Panc1 (cell line): Measurements from ENCODE around the gene OGFOD2. TPM values are rescaled to one million over a fixed set of nuclear protein-coding genes. Genes with fewer than 3 reads are reported as not detected.

Experiments used
- ATAC-seq: fragments of 200-7000 bp; cut with Tn5 transposase; 2 replicates; pipeline ENCODE4 v1.9.1; 2020; ENCODE audit warnings: mild to moderate bottlenecking, moderate library complexity
- BruUV-seq: library from RNA; stranded (reverse); fragments of 400-500 nt; replicated peaks from 2 replicates; lab custom pipeline; 2021; lab: Mats Ljungman, UMichigan
- CTCF ChIA-PET: fragments of 300-600 bp; sonication (Branson Sonifier 250); formaldehyde crosslinking; loops from one replicate; lab custom pipeline; 2022; ENCODE audit warnings: antibody characterized with exemption; lab: Charles Lee
- POLR2A ChIA-PET: fragments of 300-600 bp; sonication (Branson Sonifier 250); formaldehyde crosslinking; loops from one replicate; lab custom pipeline; 2022; ENCODE audit warnings: antibody characterized with exemption; lab: Charles Lee
- DNase-seq: peaks from one replicate; pipeline ENCODE4 v3.0.0-alpha.2; 2010; ENCODE audit warnings: low read depth, low spot score
- H3K27ac ChIP-seq: 2 replicates; pipeline ENCODE4 v1.5.1; 2011; ENCODE audit warnings: mild to moderate bottlenecking, low read length, inconsistent platforms
- H3K27me3 ChIP-seq: fragments of 200-500 bp; sonication (Bioruptor generic); 2 replicates; pipeline ENCODE4 v1.6.0; 2014; ENCODE audit warnings: low read length, inconsistent platforms; ENCODE audit not compliant: control insufficient read depth, insufficient read depth
- H3K36me3 ChIP-seq: fragments of 200-500 bp; sonication (Bioruptor generic); 2 replicates; pipeline ENCODE4 v1.5.1; 2014; ENCODE audit warnings: inconsistent platforms, mild to moderate bottlenecking, low read length, moderate library complexity; ENCODE audit not compliant: control insufficient read depth, insufficient read depth
- H3K4me1 ChIP-seq: 2 replicates; pipeline ENCODE4 v1.5.1; 2011; ENCODE audit warnings: inconsistent platforms, mild to moderate bottlenecking, low read length, moderate library complexity; ENCODE audit not compliant: control insufficient read depth, insufficient read depth
- H3K4me3 ChIP-seq, 2 experiments: 2 replicates each; pipeline ENCODE4 v1.5.1; 2011 to 2012; ENCODE audit warnings: low read depth in 2 of 2, low read length in 2 of 2, mild to moderate bottlenecking in 2 of 2, inconsistent platforms in 1 of 2, moderate library complexity in 1 of 2
- H3K9me3 ChIP-seq: fragments of 200-500 bp; sonication (Bioruptor generic); 2 replicates; pipeline ENCODE4 v1.5.1; 2014; ENCODE audit warnings: low read depth, mild to moderate bottlenecking, inconsistent platforms, low read length, moderate library complexity; ENCODE audit not compliant: control insufficient read depth, insufficient read depth
- POLR2AphosphoS5 ChIP-seq: IDR thresholded peaks from 2 replicates; pipeline ENCODE4 v1.6.1; 2012; ENCODE audit warnings: mild to moderate bottlenecking, low read depth, low read length, moderate library complexity
- SIN3A ChIP-seq: IDR thresholded peaks from 2 replicates; pipeline ENCODE4 v1.6.1; 2012; ENCODE audit warnings: low read depth, mild to moderate bottlenecking, low read length, moderate library complexity, borderline replicate concordance; ENCODE audit not compliant: insufficient read depth
- TCF7L2 ChIP-seq: IDR thresholded peaks from 2 replicates; pipeline ENCODE4 v1.6.1; 2011; ENCODE audit warnings: mild to moderate bottlenecking, low read depth, low read length, inconsistent platforms
- in situ Hi-C: cut with HindIII; loops from 2 replicates; pipeline ENCODE4 v1.10.0; 2016; ENCODE audit warnings: low sequenced_read_pairs, low pct_unique_long_range_greater_than_20kb
- intact Hi-C: fragments of 100-400 bp; cut with micrococcal nuclease; formaldehyde crosslinking; loops from one replicate; pipeline ENCODE4 v1.10.0; 2022; ENCODE audit not compliant: unreplicated experiment
- total RNA-seq: library from RNA; stranded (reverse); gene quantifications from one replicate; pipeline ENCODE4 v1.2.1, GENCODE V29; 2021; ENCODE audit not compliant: unreplicated experiment
- TF ChIP-seq, protein P1 (sequence below): fragments of 450-650 bp; IDR thresholded peaks from 2 replicates; pipeline ENCODE4 v1.5.1; 2017; ENCODE audit warnings: mild to moderate bottlenecking
- TF ChIP-seq, protein P2 (sequence below), 2 experiments: IDR thresholded peaks; 2 replicates each; pipeline ENCODE4 v1.6.1; 2011 to 2012; ENCODE audit warnings: low read depth in 2 of 2, control low read depth in 1 of 2, low read length in 1 of 2, mild to moderate bottlenecking in 1 of 2, moderate library complexity in 1 of 2; ENCODE audit not compliant: insufficient read depth in 1 of 2

Gene OGFOD2
- total RNA-seq, 1 experiment from 2014 or later, result 32.0 TPM

- Histone ChIP-seq H3K27me3 (no peaks in the 10 kb centered on the region), H3K27ac (no peak overlapping the region), H3K4me3 (no peak overlapping the region), H3K4me1 (no peaks in the 10 kb centered on the region), H3K9me3 (no peaks in the 10 kb centered on the region), H3K36me3 (no peaks in the 10 kb centered on the region)
- intact Hi-C loops (no loop called here), in situ Hi-C loops (no loop called here)
- ATAC-seq (no peak), DNase-seq (no peak)
- CTCF ChIA-PET, result interaction anchor here (0.6 kb wide), 1 partner anchor 238 kb away, joined by 3 read pairs; no protein-coding TSS in a partner anchor
- TF ChIP-seq, protein P1, sequence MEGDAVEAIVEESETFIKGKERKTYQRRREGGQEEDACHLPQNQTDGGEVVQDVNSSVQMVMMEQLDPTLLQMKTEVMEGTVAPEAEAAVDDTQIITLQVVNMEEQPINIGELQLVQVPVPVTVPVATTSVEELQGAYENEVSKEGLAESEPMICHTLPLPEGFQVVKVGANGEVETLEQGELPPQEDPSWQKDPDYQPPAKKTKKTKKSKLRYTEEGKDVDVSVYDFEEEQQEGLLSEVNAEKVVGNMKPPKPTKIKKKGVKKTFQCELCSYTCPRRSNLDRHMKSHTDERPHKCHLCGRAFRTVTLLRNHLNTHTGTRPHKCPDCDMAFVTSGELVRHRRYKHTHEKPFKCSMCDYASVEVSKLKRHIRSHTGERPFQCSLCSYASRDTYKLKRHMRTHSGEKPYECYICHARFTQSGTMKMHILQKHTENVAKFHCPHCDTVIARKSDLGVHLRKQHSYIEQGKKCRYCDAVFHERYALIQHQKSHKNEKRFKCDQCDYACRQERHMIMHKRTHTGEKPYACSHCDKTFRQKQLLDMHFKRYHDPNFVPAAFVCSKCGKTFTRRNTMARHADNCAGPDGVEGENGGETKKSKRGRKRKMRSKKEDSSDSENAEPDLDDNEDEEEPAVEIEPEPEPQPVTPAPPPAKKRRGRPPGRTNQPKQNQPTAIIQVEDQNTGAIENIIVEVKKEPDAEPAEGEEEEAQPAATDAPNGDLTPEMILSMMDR, result no peak
- TF ChIP-seq, protein P2, sequence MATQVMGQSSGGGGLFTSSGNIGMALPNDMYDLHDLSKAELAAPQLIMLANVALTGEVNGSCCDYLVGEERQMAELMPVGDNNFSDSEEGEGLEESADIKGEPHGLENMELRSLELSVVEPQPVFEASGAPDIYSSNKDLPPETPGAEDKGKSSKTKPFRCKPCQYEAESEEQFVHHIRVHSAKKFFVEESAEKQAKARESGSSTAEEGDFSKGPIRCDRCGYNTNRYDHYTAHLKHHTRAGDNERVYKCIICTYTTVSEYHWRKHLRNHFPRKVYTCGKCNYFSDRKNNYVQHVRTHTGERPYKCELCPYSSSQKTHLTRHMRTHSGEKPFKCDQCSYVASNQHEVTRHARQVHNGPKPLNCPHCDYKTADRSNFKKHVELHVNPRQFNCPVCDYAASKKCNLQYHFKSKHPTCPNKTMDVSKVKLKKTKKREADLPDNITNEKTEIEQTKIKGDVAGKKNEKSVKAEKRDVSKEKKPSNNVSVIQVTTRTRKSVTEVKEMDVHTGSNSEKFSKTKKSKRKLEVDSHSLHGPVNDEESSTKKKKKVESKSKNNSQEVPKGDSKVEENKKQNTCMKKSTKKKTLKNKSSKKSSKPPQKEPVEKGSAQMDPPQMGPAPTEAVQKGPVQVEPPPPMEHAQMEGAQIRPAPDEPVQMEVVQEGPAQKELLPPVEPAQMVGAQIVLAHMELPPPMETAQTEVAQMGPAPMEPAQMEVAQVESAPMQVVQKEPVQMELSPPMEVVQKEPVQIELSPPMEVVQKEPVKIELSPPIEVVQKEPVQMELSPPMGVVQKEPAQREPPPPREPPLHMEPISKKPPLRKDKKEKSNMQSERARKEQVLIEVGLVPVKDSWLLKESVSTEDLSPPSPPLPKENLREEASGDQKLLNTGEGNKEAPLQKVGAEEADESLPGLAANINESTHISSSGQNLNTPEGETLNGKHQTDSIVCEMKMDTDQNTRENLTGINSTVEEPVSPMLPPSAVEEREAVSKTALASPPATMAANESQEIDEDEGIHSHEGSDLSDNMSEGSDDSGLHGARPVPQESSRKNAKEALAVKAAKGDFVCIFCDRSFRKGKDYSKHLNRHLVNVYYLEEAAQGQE (IDR thresholded peaks at IDR 0.05; ENCODE audit: insufficient read depth in 1 of 2, low read depth in 2 of 2, low read length in 1 of 2), result no peak
- no peak for TF ChIP-seq TCF7L2
- no peak for TF ChIP-seq SIN3A
- no peak for TF ChIP-seq POLR2AphosphoS5
- POLR2A ChIA-PET, result no interaction called here
- BruUV-seq, result no TSS peak
These were observed 25.5 kb downstream of the OGFOD2 start for GRCh38 chr12:123000578-123000977.

DNA sequence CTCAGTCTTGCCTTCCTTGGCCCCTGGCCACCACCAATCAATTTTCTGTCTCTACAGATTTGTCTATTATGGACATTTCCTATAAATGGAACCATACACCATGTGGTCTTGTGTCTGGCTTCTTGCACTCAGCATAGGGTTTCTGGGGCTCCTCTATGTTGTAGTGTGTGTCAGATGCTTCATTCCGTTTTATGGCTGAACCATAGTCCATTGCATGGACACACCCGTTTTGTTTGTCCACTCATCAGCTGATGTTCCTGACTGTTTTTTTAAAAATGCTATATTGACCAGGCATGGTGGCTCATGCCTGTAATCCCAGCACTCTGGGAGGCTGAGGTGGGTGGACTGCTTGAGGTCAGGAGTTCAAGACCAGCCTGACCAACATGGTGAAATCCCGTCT is 26.4 kb downstream of the OGFOD2 start:
- no TSS peak for BruUV-seq
- Histone ChIP-seq H3K4me3 (no peak overlapping the region), H3K36me3 (no peaks in the 10 kb centered on the region), H3K27me3 (no peaks in the 10 kb centered on the region), H3K27ac (no peak overlapping the region), H3K4me1 (no peaks in the 10 kb centered on the region), H3K9me3 (no peaks in the 10 kb centered on the region)
- no peak for DNase-seq
- intact Hi-C loops (no loop called here), in situ Hi-C loops (no loop called here)
- ChIA-PET CTCF (no interaction called here), POLR2A (no interaction called here)
- ATAC-seq, result no peak
- TF ChIP-seq, protein P1, result no peak
- TF ChIP-seq TCF7L2, result no peak
- TF ChIP-seq, protein P2 (IDR thresholded peaks at IDR 0.05; ENCODE audit: insufficient read depth in 1 of 2, low read depth in 2 of 2, low read length in 1 of 2), result no peak
